A673 (cell line): ENCODE data around the gene FES.

Experiments
- EZH2 ChIP-seq: fragments of 200-600 bp; sonication (generic); IDR thresholded peaks from 2 replicates; pipeline ENCODE4 v1.6.1; 2017; ENCODE audit warnings: borderline replicate concordance, low read depth, mild to moderate bottlenecking, mixed read lengths, antibody characterized with exemption, low read length; ENCODE audit not compliant: poor library complexity, severe bottlenecking
- TF ChIP-seq, protein P1 (sequence below): fragments of 300-800, 200-600 bp; sonication (generic); conservative IDR thresholded peaks from 2 replicates; pipeline ENCODE4 v1.5.1; 2017; ENCODE audit warnings: low read depth, mild to moderate bottlenecking, antibody characterized with exemption, low read length, moderate library complexity, mixed read lengths

- TF ChIP-seq, protein P1, sequence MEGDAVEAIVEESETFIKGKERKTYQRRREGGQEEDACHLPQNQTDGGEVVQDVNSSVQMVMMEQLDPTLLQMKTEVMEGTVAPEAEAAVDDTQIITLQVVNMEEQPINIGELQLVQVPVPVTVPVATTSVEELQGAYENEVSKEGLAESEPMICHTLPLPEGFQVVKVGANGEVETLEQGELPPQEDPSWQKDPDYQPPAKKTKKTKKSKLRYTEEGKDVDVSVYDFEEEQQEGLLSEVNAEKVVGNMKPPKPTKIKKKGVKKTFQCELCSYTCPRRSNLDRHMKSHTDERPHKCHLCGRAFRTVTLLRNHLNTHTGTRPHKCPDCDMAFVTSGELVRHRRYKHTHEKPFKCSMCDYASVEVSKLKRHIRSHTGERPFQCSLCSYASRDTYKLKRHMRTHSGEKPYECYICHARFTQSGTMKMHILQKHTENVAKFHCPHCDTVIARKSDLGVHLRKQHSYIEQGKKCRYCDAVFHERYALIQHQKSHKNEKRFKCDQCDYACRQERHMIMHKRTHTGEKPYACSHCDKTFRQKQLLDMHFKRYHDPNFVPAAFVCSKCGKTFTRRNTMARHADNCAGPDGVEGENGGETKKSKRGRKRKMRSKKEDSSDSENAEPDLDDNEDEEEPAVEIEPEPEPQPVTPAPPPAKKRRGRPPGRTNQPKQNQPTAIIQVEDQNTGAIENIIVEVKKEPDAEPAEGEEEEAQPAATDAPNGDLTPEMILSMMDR: no peak
- TF ChIP-seq EZH2: no peak
Measured at GRCh38 chr15:90851114-90851513, 33.2 kb upstream of the FES start.
